ENCODE measurements around the gene NLRP12.
"Not testable (repeated sequence)": the region's sequence is repeated elsewhere in the genome, so short reads cannot be mapped to it uniquely, and the experiment has no call there.

Gene NLRP12

GRCh38 chr19:53775524-53775923, 48.6 kb downstream of the NLRP12 start:
- no peak for DNase-seq (ENCODE audit: low spot score)

DNA sequence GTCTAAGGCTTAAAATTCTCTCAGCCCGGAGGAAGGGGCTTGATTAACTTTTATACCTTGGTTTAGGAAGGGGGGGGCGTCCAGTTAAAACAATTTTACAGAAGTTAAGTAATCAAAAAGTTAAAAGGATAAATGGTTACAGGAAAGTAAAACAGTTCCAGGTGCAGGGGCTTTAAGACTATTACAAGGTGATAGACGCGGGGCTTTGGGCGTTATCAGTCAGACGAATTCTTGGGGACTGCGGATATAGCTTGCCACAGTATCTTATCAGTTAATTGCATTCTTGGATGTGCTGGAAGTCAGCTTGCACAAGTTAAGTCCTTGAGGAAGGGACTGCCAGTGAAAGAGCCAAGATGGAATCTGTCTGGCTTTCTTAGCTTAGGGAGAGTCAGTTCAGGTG, 49.6 kb downstream of the NLRP12 start:
- DNase-seq (ENCODE audit: low spot score): not testable (repeated sequence)

- no peak for DNase-seq (ENCODE audit: low spot score)
Measured at GRCh38 chr19:53773999-53774398, 50.1 kb downstream of the NLRP12 start.

DNA sequence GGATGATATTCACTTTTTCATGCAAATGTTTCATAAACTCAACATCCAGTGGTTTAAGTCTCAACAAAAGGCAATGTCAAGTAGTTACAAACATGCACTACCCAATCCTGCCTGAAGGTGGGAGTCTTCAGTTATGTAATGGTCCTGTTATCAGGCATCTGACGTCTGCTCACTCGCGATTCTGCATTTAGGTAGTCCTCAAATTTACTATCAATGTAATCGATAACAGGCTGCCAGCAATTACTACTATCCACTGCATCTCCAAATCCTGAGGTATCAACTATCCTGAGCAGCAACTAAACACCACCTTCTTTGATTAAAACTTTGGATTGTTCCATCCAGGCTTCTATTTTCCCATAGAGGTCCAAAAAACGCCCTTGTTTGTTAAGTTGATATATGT, 51.2 kb downstream of the NLRP12 start:
- DNase-seq (ENCODE audit: low spot score): peak; percentile 36

GRCh38 chr19:53771144-53771543, 53.0 kb downstream of the NLRP12 start:
- DNase-seq (ENCODE audit: low spot score): no peak

DNA sequence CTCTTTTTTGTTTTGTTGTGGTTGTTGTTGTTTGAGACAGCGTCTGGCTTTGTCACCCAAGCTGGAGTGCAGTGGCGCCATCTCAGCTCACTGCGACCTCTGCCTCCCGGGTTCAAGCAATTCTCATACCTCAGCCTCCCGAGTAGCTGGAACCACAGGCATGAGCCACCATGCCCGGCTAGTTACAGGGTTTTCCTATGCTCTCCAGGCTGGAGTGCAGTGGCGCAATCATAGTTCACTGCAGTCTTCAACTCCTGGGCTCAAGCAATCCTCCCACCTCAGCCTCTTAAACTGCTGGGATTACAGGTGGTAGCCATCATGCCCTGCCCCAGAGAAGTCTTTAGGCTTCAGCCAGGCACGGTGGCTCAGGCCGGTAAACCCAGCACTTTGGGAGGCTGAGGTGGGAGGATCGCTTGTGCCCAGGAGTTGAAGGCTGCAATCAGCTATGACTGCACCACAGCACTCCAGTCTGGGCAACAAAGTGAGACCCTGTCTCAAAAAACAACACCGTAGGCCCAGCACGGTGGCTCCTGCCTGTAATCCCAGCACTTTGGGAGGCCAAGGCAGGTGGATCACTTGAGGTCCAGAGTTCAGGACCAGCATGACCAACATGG, 54.3 kb downstream of the NLRP12 start:
- DNase-seq (ENCODE audit: low spot score): not testable (repeated sequence)

- no peak for DNase-seq (ENCODE audit: low spot score)
Measured at GRCh38 chr19:53768401-53768800, 55.7 kb downstream of the NLRP12 start.

DNA sequence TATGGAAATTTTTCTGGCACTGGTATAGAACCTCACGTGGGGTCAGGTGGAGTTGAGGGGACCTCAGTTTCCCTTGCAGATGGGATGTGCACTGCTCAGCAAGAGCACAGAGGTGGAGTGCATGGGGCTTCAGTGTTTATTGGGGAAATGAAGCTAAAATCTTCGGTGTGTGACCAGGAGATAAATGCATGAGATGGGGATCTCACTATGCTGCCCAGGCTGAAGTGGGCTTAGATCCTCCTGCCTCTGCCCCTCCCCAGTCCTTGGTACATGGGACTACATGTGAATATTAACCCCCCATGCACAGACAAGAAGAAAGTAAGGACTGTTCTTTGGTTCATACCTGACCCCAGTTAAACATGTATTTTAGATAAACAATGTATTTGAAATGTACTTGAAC, 65.1 kb downstream of the NLRP12 start:
- not testable (repeated sequence) for DNase-seq (ENCODE audit: low spot score)

All from CD4-positive, alpha-beta T cell treated with Interleukin-6 at 100 ng/mL for 8 hours (primary cell).